CD14-positive monocyte (primary cell): ENCODE results near the gene MIGA2. TPM values are rescaled to one million over a fixed set of nuclear protein-coding genes. Genes with fewer than 3 reads are reported as not detected.
A peak's percentile ranks its signal among the peaks of the same experiment; 100 is the strongest.

ENCODE experiments used
- DNase-seq, 3 donors: peaks; one replicate each; pipeline ENCODE4 v3.0.0-alpha.2; 2011 to 2022
- H2AFZ ChIP-seq: 2 replicates; pipeline ENCODE4 v1.6.0; 2012; ENCODE audit warnings: mild to moderate bottlenecking, low read depth, low read length, inconsistent platforms; ENCODE audit not compliant: insufficient read depth, poor library complexity, severe bottlenecking
- H3K27ac ChIP-seq, 2 donors: 1 replicate in 1 of 2; 2 replicates in 1 of 2; pipeline ENCODE4 v1.5.1; 2012 to 2013; ENCODE audit warnings: low read length in 2 of 2, control low read depth in 1 of 2, inconsistent platforms in 1 of 2, low read depth in 1 of 2, mild to moderate bottlenecking in 1 of 2
- H3K27me3 ChIP-seq, 2 donors: one replicate each; pipeline versions ENCODE4 v1.6.0 to v1.6.1; 2011 to 2013; ENCODE audit warnings: low read length in 2 of 2; ENCODE audit not compliant: control insufficient read depth in 2 of 2, insufficient read depth in 2 of 2
- H3K36me3 ChIP-seq, 2 donors: replicated peaks in 1 of 2; 1 replicate in 1 of 2; 2 replicates in 1 of 2; pipeline versions ENCODE4 v1.5.1 to v1.6.1; 2012 to 2013; ENCODE audit warnings: low read length in 2 of 2, control low read depth in 1 of 2, inconsistent platforms in 1 of 2, mild to moderate bottlenecking in 1 of 2; ENCODE audit not compliant: insufficient read depth in 2 of 2, control insufficient read depth in 1 of 2
- H3K4me1 ChIP-seq, 2 donors: 1 replicate in 1 of 2; 2 replicates in 1 of 2; pipeline versions ENCODE4 v1.5.1 to v1.6.1; 2012 to 2013; ENCODE audit warnings: low read length in 2 of 2, control low read depth in 1 of 2, inconsistent platforms in 1 of 2, mild to moderate bottlenecking in 1 of 2, moderate library complexity in 1 of 2; ENCODE audit not compliant: insufficient read depth in 2 of 2, control insufficient read depth in 1 of 2
- H3K4me2 ChIP-seq: replicated peaks from 2 replicates; pipeline ENCODE3; 2012; ENCODE audit warnings: low read length, moderate library complexity, mild to moderate bottlenecking; ENCODE audit not compliant: poor library complexity, severe bottlenecking; ENCODE audit errors: extremely low read depth
- H3K4me3 ChIP-seq, 3 experiments: fragments of 200-600 bp in 1 of 3; sonication (generic) in 1 of 3; replicated peaks in 1 of 3; 1 replicate in 2 of 3; 2 replicates in 1 of 3; pipeline ENCODE4 v1.5.1; 2011 to 2013; ENCODE audit warnings: low read length in 3 of 3, mild to moderate bottlenecking in 3 of 3, control low read depth in 2 of 3, low read depth in 2 of 3, inconsistent platforms in 1 of 3, moderate library complexity in 1 of 3
- H3K79me2 ChIP-seq: 2 replicates; pipeline ENCODE4 v1.6.0; 2012; ENCODE audit warnings: mild to moderate bottlenecking, control low read depth, inconsistent platforms, low read length, moderate library complexity; ENCODE audit not compliant: insufficient read depth
- H3K9ac ChIP-seq: 2 replicates; pipeline ENCODE4 v1.6.0; 2017; ENCODE audit warnings: low read length, mild to moderate bottlenecking; ENCODE audit not compliant: insufficient read depth, poor library complexity, severe bottlenecking
- H3K9me3 ChIP-seq, 2 donors: replicated peaks in 1 of 2; 1 replicate in 1 of 2; 2 replicates in 1 of 2; pipeline versions ENCODE4 v1.5.1 to v1.6.1; 2012 to 2013; ENCODE audit warnings: low read length in 2 of 2, control low read depth in 1 of 2; ENCODE audit not compliant: control insufficient read depth in 1 of 2, insufficient read depth in 1 of 2
- H4K20me1 ChIP-seq: 2 replicates; pipeline ENCODE4 v1.6.0; 2012; ENCODE audit warnings: mild to moderate bottlenecking, low read length, control low read depth, moderate library complexity; ENCODE audit not compliant: insufficient read depth
- H3K27ac Mint-ChIP-seq, 7 donors: one replicate each; pipeline ENCODE4 v1.8.0; 2020; ENCODE audit warnings: mild to moderate bottlenecking in 7 of 7, mixed read lengths in 7 of 7, moderate library complexity in 6 of 7, inconsistent platforms in 2 of 7
- H3K27me3 Mint-ChIP-seq, 3 donors: one replicate each; pipeline ENCODE4 v1.8.0; 2021 to 2022; ENCODE audit warnings: low read depth in 3 of 3, mild to moderate bottlenecking in 3 of 3, mixed read lengths in 3 of 3, moderate library complexity in 3 of 3, inconsistent platforms in 1 of 3
- H3K36me3 Mint-ChIP-seq, 2 donors: one replicate each; pipeline ENCODE4 v1.8.0; 2020; ENCODE audit warnings: mixed read lengths in 2 of 2, inconsistent platforms in 1 of 2, mild to moderate bottlenecking in 1 of 2
- H3K4me1 Mint-ChIP-seq: one replicate; pipeline ENCODE4 v1.8.0; 2020; ENCODE audit warnings: mild to moderate bottlenecking, mixed read lengths
- H3K4me3 Mint-ChIP-seq, 2 donors: one replicate each; pipeline ENCODE4 v1.8.0; 2020; ENCODE audit warnings: mild to moderate bottlenecking in 2 of 2, mixed read lengths in 2 of 2, moderate library complexity in 1 of 2
- H3K9me3 Mint-ChIP-seq, 7 donors: one replicate each; pipeline ENCODE4 v1.8.0; 2020 to 2022; ENCODE audit warnings: mixed read lengths in 7 of 7, mild to moderate bottlenecking in 6 of 7, moderate library complexity in 6 of 7, inconsistent platforms in 2 of 7
- CTCF ChIP-seq: fragments of 200-600 bp; IDR thresholded peaks from one replicate; pipeline ENCODE4 v1.8.0; 2022; ENCODE audit warnings: antibody characterized with exemption, mild to moderate bottlenecking
- WGBS: methylation state at CpG from one replicate; pipeline ENCODE4 v1.1.5; 2013; ENCODE audit warnings: missing lambda C conversion rate; ENCODE audit not compliant: insufficient coverage; 5-methylcytosine and 5-hydroxymethylcytosine counted together
- intact Hi-C, 2 donors: fragments of 100-400 bp; cut with micrococcal nuclease; formaldehyde crosslinking; loops; one replicate each; pipeline versions ENCODE4 v1.15.0 to v1.15.1; 2023
- polyA plus RNA-seq, 3 donors: library from polyadenylated mRNA; depleted of rRNA in 1 of 3; unstranded in 2 of 3; stranded (reverse) in 1 of 3; fragments of 300-500 nt in 2 of 3; fragments of >200 nt in 1 of 3; fragmentation: Illumina TruSeq in 2 of 3; gene quantifications; 1 replicate in 2 of 3; 2 replicates in 1 of 3; pipeline ENCODE4 v1.2.3, GENCODE V29; 2012 to 2021

The MIGA2 gene
- polyA plus RNA-seq, 3 donors, result 1.9 to 45.4 (median 5.9) TPM

- peaks cover 0 to 5% (median 4%) of the 10 kb centered on the region in 3 donors for H3K27me3 Mint-ChIP-seq
- WGBS, result 91% methylated on average over 18 of the region's 18 CpGs
- no peaks in the 10 kb centered on the region for H3K27me3 ChIP-seq
- H4K20me1 ChIP-seq, result peaks cover 11% of the 10 kb centered on the region
- peaks cover 21% of the 10 kb centered on the region for H3K4me1 Mint-ChIP-seq
- intact Hi-C loops, result loop anchor here in 1 of 2 donors (5.0 kb wide), 1 partner anchor 42 kb away; the partner anchor contains the start of gene MIGA2
- H3K27ac ChIP-seq, result no peak overlapping the region
- H3K4me1 ChIP-seq, result peaks cover 18 to 22% of the 10 kb centered on the region in 2 donors
- DNase-seq, result no peak
- no peak for TF ChIP-seq CTCF
- H3K9ac ChIP-seq, result no peak overlapping the region
- peaks cover 25% of the 10 kb centered on the region for H3K79me2 ChIP-seq
- no peaks in the 10 kb centered on the region for H3K9me3 Mint-ChIP-seq
- peak overlapping the region in 3 of 7 donors; percentile 46 to 64 (median 50) for H3K27ac Mint-ChIP-seq
- no peak overlapping the region for H3K4me3 Mint-ChIP-seq
- peaks cover 0 to 3% of the 10 kb centered on the region in 2 donors for H3K36me3 ChIP-seq
- H3K36me3 Mint-ChIP-seq, result peaks cover 0 to 4% of the 10 kb centered on the region in 2 donors
- no peak overlapping the region for H3K4me2 ChIP-seq
- H3K9me3 ChIP-seq, result no peaks in the 10 kb centered on the region
- H2AFZ ChIP-seq, result no peak overlapping the region
- no peak overlapping the region for H3K4me3 ChIP-seq
Measured at GRCh38 chr9:129078691-129079503, 42.5 kb downstream of the MIGA2 start.

- peaks cover 18 to 22% of the 10 kb centered on the region in 2 donors for H3K4me1 ChIP-seq
- H3K27ac ChIP-seq, result no peak overlapping the region
- peaks cover 11% of the 10 kb centered on the region for H4K20me1 ChIP-seq
- Mint-ChIP-seq H3K27me3 (peaks cover 0 to 5% (median 2%) of the 10 kb centered on the region in 3 donors), H3K4me3 (peak overlapping the region; percentile 85 to 88), H3K4me1 (peaks cover 20% of the 10 kb centered on the region), H3K36me3 (peaks cover 2 to 7% of the 10 kb centered on the region in 2 donors), H3K27ac (peak overlapping the region in 1 of 7 donors; percentile 6), H3K9me3 (no peaks in the 10 kb centered on the region)
- H3K4me3 ChIP-seq, result peak overlapping the region in 1 of 3 experiments; percentile 93
- intact Hi-C loops, result loop anchor here (2.0 to 5.0 kb wide), 3 partner anchors 31 to 43 kb away; partner anchors contain the start of genes MIGA2 (in 2 of the 2), CRAT (in 1 of the 2) and PTPA (in 1 of the 2)
- peak overlapping the region; percentile 78 for H2AFZ ChIP-seq
- no peak for DNase-seq
- no peak overlapping the region for H3K9ac ChIP-seq
- peaks cover 27% of the 10 kb centered on the region for H3K79me2 ChIP-seq
- peak overlapping the region; percentile 100 for H3K4me2 ChIP-seq
- no peaks in the 10 kb centered on the region for H3K27me3 ChIP-seq
- TF ChIP-seq CTCF, result no peak
- 93% methylated on average over 11 of the region's 13 CpGs for WGBS
- no peaks in the 10 kb centered on the region for H3K9me3 ChIP-seq
- H3K36me3 ChIP-seq, result peaks cover under 1 to 10% of the 10 kb centered on the region in 2 donors
Measured at GRCh38 chr9:129079829-129080228, 43.4 kb downstream of the MIGA2 start.
